ENCODE measurements around the gene CDH7. TPM values are rescaled to one million over a fixed set of nuclear protein-coding genes. Genes with fewer than 3 reads are reported as not detected.

Gene CDH7
- total RNA-seq, 1 donor, result not detected

- H3K27ac ChIP-seq (ENCODE audit: low read depth, low read length), result no peak overlapping the region
- H3K4me1 ChIP-seq (ENCODE audit: insufficient read depth, low read length), result no peaks in the 10 kb centered on the region
- H3K27me3 ChIP-seq (ENCODE audit: insufficient read depth, low read length), result no peaks in the 10 kb centered on the region
- DNase-seq (ENCODE audit: insufficient read length, low spot score, missing footprints), result no peak
- no peak overlapping the region for H3K4me2 ChIP-seq (ENCODE audit: insufficient read depth, low read length)
- no peak overlapping the region for H2AFZ ChIP-seq (ENCODE audit: low read length)
- H4K20me1 ChIP-seq (ENCODE audit: insufficient read depth, low read length), result no peaks in the 10 kb centered on the region
- no peaks in the 10 kb centered on the region for H3K36me3 ChIP-seq (ENCODE audit: insufficient read depth, low read length)
- no peaks in the 10 kb centered on the region for H3K79me2 ChIP-seq (ENCODE audit: insufficient read depth, low read length)
- H3K9me3 ChIP-seq (ENCODE audit: low read depth, low read length), result peaks cover 2% of the 10 kb centered on the region
- TF ChIP-seq CTCF (IDR thresholded peaks at IDR 0.05; ENCODE audit: extremely low read depth, low read depth, low read length), result no peak
- no peak overlapping the region for H3K4me3 ChIP-seq (ENCODE audit: insufficient read depth, low read length)
Measured at GRCh38 chr18:65788373-65788772, 37.6 kb downstream of the CDH7 start.

GRCh38 chr18:65790604-65791003, 39.8 kb downstream of the CDH7 start:
- no peak for DNase-seq (ENCODE audit: insufficient read length, low spot score, missing footprints)
- Histone ChIP-seq H3K4me2 (ENCODE audit: insufficient read depth, low read length) (no peak overlapping the region), H4K20me1 (ENCODE audit: insufficient read depth, low read length) (no peaks in the 10 kb centered on the region), H3K9me3 (ENCODE audit: low read depth, low read length) (peaks cover 2% of the 10 kb centered on the region), H3K27me3 (ENCODE audit: insufficient read depth, low read length) (no peaks in the 10 kb centered on the region), H3K4me3 (ENCODE audit: insufficient read depth, low read length) (no peak overlapping the region), H3K27ac (ENCODE audit: low read depth, low read length) (no peak overlapping the region), H3K4me1 (ENCODE audit: insufficient read depth, low read length) (no peaks in the 10 kb centered on the region), H3K36me3 (ENCODE audit: insufficient read depth, low read length) (no peaks in the 10 kb centered on the region), H3K79me2 (ENCODE audit: insufficient read depth, low read length) (no peaks in the 10 kb centered on the region), H2AFZ (ENCODE audit: low read length) (no peak overlapping the region)
- no peak for TF ChIP-seq CTCF (IDR thresholded peaks at IDR 0.05; ENCODE audit: extremely low read depth, low read depth, low read length)

GRCh38 chr18:65791719-65792118, 40.9 kb downstream of the CDH7 start:
- H4K20me1 ChIP-seq (ENCODE audit: insufficient read depth, low read length), result no peaks in the 10 kb centered on the region
- H3K4me1 ChIP-seq (ENCODE audit: insufficient read depth, low read length), result no peaks in the 10 kb centered on the region
- no peak overlapping the region for H3K27ac ChIP-seq (ENCODE audit: low read depth, low read length)
- peaks cover 2% of the 10 kb centered on the region for H3K9me3 ChIP-seq (ENCODE audit: low read depth, low read length)
- DNase-seq (ENCODE audit: insufficient read length, low spot score, missing footprints), result peak; percentile 36
- H3K4me3 ChIP-seq (ENCODE audit: insufficient read depth, low read length), result no peak overlapping the region
- H2AFZ ChIP-seq (ENCODE audit: low read length), result no peak overlapping the region
- TF ChIP-seq CTCF (IDR thresholded peaks at IDR 0.05; ENCODE audit: extremely low read depth, low read depth, low read length), result no peak
- no peaks in the 10 kb centered on the region for H3K36me3 ChIP-seq (ENCODE audit: insufficient read depth, low read length)
- no peaks in the 10 kb centered on the region for H3K79me2 ChIP-seq (ENCODE audit: insufficient read depth, low read length)
- H3K27me3 ChIP-seq (ENCODE audit: insufficient read depth, low read length), result no peaks in the 10 kb centered on the region
- no peak overlapping the region for H3K4me2 ChIP-seq (ENCODE audit: insufficient read depth, low read length)

- Histone ChIP-seq H3K27me3 (ENCODE audit: insufficient read depth, low read length) (no peaks in the 10 kb centered on the region), H3K4me1 (ENCODE audit: insufficient read depth, low read length) (no peaks in the 10 kb centered on the region), H3K4me2 (ENCODE audit: insufficient read depth, low read length) (no peak overlapping the region), H4K20me1 (ENCODE audit: insufficient read depth, low read length) (no peaks in the 10 kb centered on the region), H3K27ac (ENCODE audit: low read depth, low read length) (no peak overlapping the region), H2AFZ (ENCODE audit: low read length) (no peak overlapping the region), H3K9me3 (ENCODE audit: low read depth, low read length) (peaks cover 5% of the 10 kb centered on the region), H3K4me3 (ENCODE audit: insufficient read depth, low read length) (no peak overlapping the region), H3K79me2 (ENCODE audit: insufficient read depth, low read length) (no peaks in the 10 kb centered on the region), H3K36me3 (ENCODE audit: insufficient read depth, low read length) (no peaks in the 10 kb centered on the region)
- no peak for DNase-seq (ENCODE audit: insufficient read length, low spot score, missing footprints)
- TF ChIP-seq CTCF (IDR thresholded peaks at IDR 0.05; ENCODE audit: extremely low read depth, low read depth, low read length), result no peak
Measured at GRCh38 chr18:65792456-65793074, 41.8 kb downstream of the CDH7 start.

Data from osteoblast (primary cell).